Stimulated activated CD8-positive, alpha-beta memory T cell treated with anti-CD3 and anti-CD28 coated beads, Interleukin-12 subunit alpha, Interleukin-12 subunit beta, amount 100 ng/mL, for 24 hours (primary cell): Measurements from ENCODE around the gene DENND5A.
"Not testable (repeated sequence)": the region's sequence is repeated elsewhere in the genome, so short reads cannot be mapped to it uniquely, and the experiment has no call there.

ENCODE experiments used
- DNase-seq: peaks from one replicate; pipeline ENCODE4 v3.0.0-alpha.2; 2020; ENCODE audit errors: extremely low read depth

Gene DENND5A

GRCh38 chr11:9264316-9265210 is 587 bp downstream of the DENND5A start:
- no peak for DNase-seq

- DNase-seq: no peak
Observed at GRCh38 chr11:9263840-9264315, 1.3 kb downstream of the DENND5A start.

GRCh38 chr11:9260838-9261146 is 4.4 kb downstream of the DENND5A start:
- DNase-seq: not testable (repeated sequence)

GRCh38 chr11:9259981-9260837 is 4.9 kb downstream of the DENND5A start:
- no peak for DNase-seq

- DNase-seq: not testable (repeated sequence)
Observed at GRCh38 chr11:9258279-9258678, 6.9 kb downstream of the DENND5A start.

- no peak for DNase-seq
Observed at GRCh38 chr11:9254416-9254815, 10.7 kb downstream of the DENND5A start.

GRCh38 chr11:9253086-9253485 is 12.1 kb downstream of the DENND5A start:
- DNase-seq: no peak

GRCh38 chr11:9251311-9251710 is 13.8 kb downstream of the DENND5A start:
- no peak for DNase-seq

GRCh38 chr11:9250139-9250582 is 15.0 kb downstream of the DENND5A start:
- no peak for DNase-seq

- no peak for DNase-seq
Observed at GRCh38 chr11:9249252-9249651, 15.9 kb downstream of the DENND5A start.

- DNase-seq: no peak
Observed at GRCh38 chr11:9247863-9248262, 17.3 kb downstream of the DENND5A start.

GRCh38 chr11:9236242-9236641 is 28.9 kb downstream of the DENND5A start:
- DNase-seq: not testable (repeated sequence)

- no peak for DNase-seq
Observed at GRCh38 chr11:9232482-9232881, 32.7 kb downstream of the DENND5A start.

GRCh38 chr11:9231848-9232177 is 33.3 kb downstream of the DENND5A start:
- no peak for DNase-seq

- no peak for DNase-seq
Observed at GRCh38 chr11:9230296-9230695, 34.9 kb downstream of the DENND5A start.

GRCh38 chr11:9228091-9228490 is 37.1 kb downstream of the DENND5A start:
- DNase-seq: no peak

GRCh38 chr11:9225748-9226298 is 39.3 kb downstream of the DENND5A start:
- DNase-seq: no peak

GRCh38 chr11:9222654-9223053 is 42.5 kb downstream of the DENND5A start:
- DNase-seq: no peak

GRCh38 chr11:9220853-9221252 is 44.3 kb downstream of the DENND5A start:
- DNase-seq: not testable (repeated sequence)

GRCh38 chr11:9219572-9219971 is 45.6 kb downstream of the DENND5A start:
- DNase-seq: no peak

- no peak for DNase-seq
Observed at GRCh38 chr11:9219115-9219514, 46.0 kb downstream of the DENND5A start.

GRCh38 chr11:9214765-9215164 is 50.4 kb downstream of the DENND5A start:
- no peak for DNase-seq
